ENCODE results near the gene TSPY2. TPM values are rescaled to one million over a fixed set of nuclear protein-coding genes. Genes with fewer than 3 reads are reported as not detected.
"Not testable (repeated sequence)": the region's sequence is repeated elsewhere in the genome, so short reads cannot be mapped to it uniquely, and the experiment has no call there.

TSPY2 gene
- total and polyA plus RNA-seq, 2 of the 13 experiments (the other 11 are each of a cell fraction or from before 2014, with no cell fraction given), result not detected

DNA sequence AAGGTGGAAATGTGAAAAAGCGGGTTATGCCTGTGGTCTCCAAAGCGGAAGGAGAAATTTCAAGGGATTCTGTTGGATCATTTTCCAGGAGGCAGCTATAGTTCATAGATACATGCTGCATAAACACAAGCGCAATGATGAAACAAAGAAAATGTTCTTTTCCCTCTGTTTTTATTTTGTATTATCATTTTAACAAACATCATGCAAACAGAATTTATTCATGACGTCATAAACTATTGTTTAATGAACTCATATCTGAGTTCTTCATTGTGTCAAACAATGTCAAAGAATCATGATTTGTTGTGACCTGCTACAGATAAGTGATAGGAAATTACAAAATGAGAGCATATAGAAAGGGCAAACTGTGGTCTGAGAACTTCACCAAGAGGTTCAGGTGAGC is 23.8 kb downstream of the TSPY2 start:
- in situ Hi-C loops (cut with HindIII; ENCODE audit: extremely low pct_ligation_motif_present, low pct_unique_long_range_greater_than_20kb); BruUV-seq (replicated peaks); H4K20me1 ChIP-seq (ENCODE audit: insufficient read depth, low read length); H3K4me3 ChIP-seq (replicated peaks in 1 of 3; ENCODE audit: insufficient read depth in 1 of 3, low read depth in 2 of 3, low read length in 3 of 3); H3K9ac ChIP-seq (ENCODE audit: insufficient read depth, low read depth, low read length); H3K27ac ChIP-seq (ENCODE audit: extremely low read length, insufficient read depth, low read length); ATAC-seq; H3K27me3 ChIP-seq (ENCODE audit: control insufficient read depth in 1 of 2, insufficient read depth in 2 of 2, low read length in 2 of 2); H3K9me3 ChIP-seq (ENCODE audit: low read length); H2AFZ ChIP-seq (ENCODE audit: low read length); H3K4me2 ChIP-seq (ENCODE audit: low read depth, low read length); H3K36me3 ChIP-seq (replicated peaks in 1 of 2; ENCODE audit: control insufficient read depth in 1 of 2, insufficient read depth in 2 of 2, low read length in 2 of 2); H3K79me2 ChIP-seq (ENCODE audit: insufficient read depth, low read length); DNase-seq (ENCODE audit: low spot score); FAIRE-seq; intact Hi-C loops (cut with micrococcal nuclease; ENCODE audit: unreplicated experiment); H3K4me1 ChIP-seq (ENCODE audit: insufficient read depth, low read length); POLR2A ChIA-PET; CTCF ChIA-PET (ENCODE audit: low intra/inter-chr PET ratio, low total read pairs); TF ChIP-seq CREB1, ATF7 (CRISPR knock-in tag; IDR thresholded peaks at IDR 0.05): not testable (repeated sequence)
- 0% methylated on average over 2 of the region's 4 CpGs for WGBS (ENCODE audit: low lambda C conversion rate)
- peak; percentile 84 for TF ChIP-seq CREB1 (IDR thresholded peaks at IDR 0.05)
- peak; percentile 84 for TF ChIP-seq ATF7 (IDR thresholded peaks at IDR 0.05)

Data from HepG2 (cell line).